ENCODE measurements around the gene CHST6. TPM values are rescaled to one million over a fixed set of nuclear protein-coding genes. Genes with fewer than 3 reads are reported as not detected.

CHST6 gene
- total RNA-seq, 1 experiment from 2014 or later = 20.8 TPM

DNA sequence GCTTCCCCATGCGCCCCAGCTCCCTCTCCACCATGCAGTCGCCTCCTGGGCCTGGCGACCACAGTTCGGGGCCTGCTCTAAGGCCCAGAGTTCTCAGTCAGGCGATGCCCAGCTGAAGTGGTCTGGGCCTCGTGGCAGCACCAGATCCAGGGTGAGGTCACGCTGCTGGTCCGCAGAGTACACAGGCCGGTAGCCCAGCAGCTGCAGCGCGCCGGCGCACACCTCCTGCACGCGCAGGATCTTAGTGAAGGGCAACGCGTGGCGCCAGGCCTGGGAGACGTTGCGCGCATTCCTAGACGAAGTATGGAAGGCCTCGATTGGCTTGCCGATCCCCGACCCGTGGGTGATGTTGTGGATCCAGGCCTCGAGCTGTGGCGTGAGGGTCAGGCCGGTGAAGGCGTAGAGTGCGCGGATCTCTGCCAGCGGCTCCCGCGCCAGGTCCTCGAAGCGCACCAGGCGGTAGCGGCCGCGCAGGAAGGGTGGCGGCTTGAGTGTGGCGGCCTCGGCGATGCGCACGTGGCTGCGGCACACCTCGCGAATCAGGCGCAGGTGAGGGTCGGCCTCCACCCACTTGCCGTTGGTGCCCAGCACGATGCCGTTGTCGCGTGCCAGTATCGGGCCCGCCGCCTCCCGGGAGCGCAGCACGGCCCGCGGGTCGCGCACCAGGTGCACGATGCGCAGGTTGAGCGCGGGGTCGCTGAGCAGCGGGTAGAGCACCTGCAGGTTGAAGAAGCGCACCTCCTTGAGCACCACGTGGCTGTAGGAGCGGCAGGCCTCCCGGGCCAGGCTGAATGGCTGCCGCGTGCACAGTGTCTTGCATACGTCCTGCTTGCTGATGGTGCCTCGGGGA is 34.0 kb upstream of the CHST6 start:
- no peak overlapping the region for H3K27ac Mint-ChIP-seq
- Histone ChIP-seq H4K5ac (ENCODE audit: insufficient read length, low read depth, low read length) (no peak overlapping the region), H3K23me2 (ENCODE audit: insufficient read length, low read depth, low read length, poor library complexity, severe bottlenecking) (no peaks in the 10 kb centered on the region), H3K4me1 (ENCODE audit: insufficient read depth, low read length) (no peaks in the 10 kb centered on the region), H3T11ph (ENCODE audit: low read length) (no peak overlapping the region), H3K23ac (ENCODE audit: insufficient read length, low read depth, low read length) (no peak overlapping the region), H3K4ac (ENCODE audit: low read depth, low read length) (no peak overlapping the region), H3K79me2 (ENCODE audit: insufficient read depth, low read length) (no peaks in the 10 kb centered on the region), H2BK120ac (ENCODE audit: low read depth, low read length, poor library complexity, severe bottlenecking) (no peak overlapping the region), H4K20me1 (ENCODE audit: control insufficient read depth, insufficient read depth, insufficient read length) (no peaks in the 10 kb centered on the region), H3K27me3 (ENCODE audit: insufficient read depth, low read length) (no peaks in the 10 kb centered on the region), H2BK15ac (ENCODE audit: low read depth, low read length) (no peak overlapping the region), H2BK20ac (ENCODE audit: low read depth, low read length, poor library complexity, severe bottlenecking) (no peak overlapping the region), H2AFZ (ENCODE audit: low read length) (no peak overlapping the region), H3K56ac (ENCODE audit: insufficient read length, low read depth, low read length) (no peak overlapping the region), H4K8ac (replicated peaks; ENCODE audit: insufficient read length, low read depth, low read length) (no peak overlapping the region), H3K79me1 (ENCODE audit: insufficient read depth, low read depth, low read length, poor library complexity, severe bottlenecking) (no peaks in the 10 kb centered on the region), H3K27ac (ENCODE audit: insufficient read length, low read depth, low read length) (no peak overlapping the region), H4K91ac (ENCODE audit: insufficient read length, low read depth, low read length) (no peak overlapping the region), H3K14ac (ENCODE audit: insufficient read depth, low read length) (no peak overlapping the region), H3K4me2 (ENCODE audit: insufficient read depth, insufficient read length, low read length) (no peak overlapping the region), H3K9ac (ENCODE audit: extremely low read depth, insufficient read length, low read length) (no peak overlapping the region), H3K18ac (ENCODE audit: insufficient read length, low read depth, low read length) (no peak overlapping the region), H2BK12ac (ENCODE audit: insufficient read length, low read depth, low read length) (no peak overlapping the region), H3K9me3 (ENCODE audit: control insufficient read depth, low read depth, low read length) (no peaks in the 10 kb centered on the region), H2BK5ac (ENCODE audit: insufficient read length, low read length) (no peak overlapping the region), H2AK5ac (ENCODE audit: insufficient read length, low read length) (no peak overlapping the region)
- H3K9me3 Mint-ChIP-seq = no peaks in the 10 kb centered on the region; a peak in 1 of 5 replicates
- no CpG with 5 or more reads among the region's 81 CpGs for WGBS (ENCODE audit: extremely low coverage, insufficient read length, low lambda C conversion rate)
- DNase-seq = no peak
- H3K4me1 Mint-ChIP-seq = peaks cover 5 to 12% of the 10 kb centered on the region in 2 experiments
- H3K36me3 Mint-ChIP-seq (ENCODE audit: insufficient read depth in 1 of 3, low read depth in 3 of 3) = no peaks in the 10 kb centered on the region; a peak in 1 of 7 replicates
- no peaks in the 10 kb centered on the region for H3K27me3 Mint-ChIP-seq (ENCODE audit: low read depth)
- TF ChIP-seq, protein P1, sequence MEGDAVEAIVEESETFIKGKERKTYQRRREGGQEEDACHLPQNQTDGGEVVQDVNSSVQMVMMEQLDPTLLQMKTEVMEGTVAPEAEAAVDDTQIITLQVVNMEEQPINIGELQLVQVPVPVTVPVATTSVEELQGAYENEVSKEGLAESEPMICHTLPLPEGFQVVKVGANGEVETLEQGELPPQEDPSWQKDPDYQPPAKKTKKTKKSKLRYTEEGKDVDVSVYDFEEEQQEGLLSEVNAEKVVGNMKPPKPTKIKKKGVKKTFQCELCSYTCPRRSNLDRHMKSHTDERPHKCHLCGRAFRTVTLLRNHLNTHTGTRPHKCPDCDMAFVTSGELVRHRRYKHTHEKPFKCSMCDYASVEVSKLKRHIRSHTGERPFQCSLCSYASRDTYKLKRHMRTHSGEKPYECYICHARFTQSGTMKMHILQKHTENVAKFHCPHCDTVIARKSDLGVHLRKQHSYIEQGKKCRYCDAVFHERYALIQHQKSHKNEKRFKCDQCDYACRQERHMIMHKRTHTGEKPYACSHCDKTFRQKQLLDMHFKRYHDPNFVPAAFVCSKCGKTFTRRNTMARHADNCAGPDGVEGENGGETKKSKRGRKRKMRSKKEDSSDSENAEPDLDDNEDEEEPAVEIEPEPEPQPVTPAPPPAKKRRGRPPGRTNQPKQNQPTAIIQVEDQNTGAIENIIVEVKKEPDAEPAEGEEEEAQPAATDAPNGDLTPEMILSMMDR (conservative IDR thresholded peaks at IDR 0.05) = no peak
- no peak overlapping the region for H3K4me3 Mint-ChIP-seq

All from H9 (cell line).